NCI-H187 treated with DMSO at 0.1 percent for 48 hours (cell line): ENCODE results near the gene ARHGAP42.

Experiments used
- DNase-seq: peaks from one replicate; lab custom pipeline; 2025; lab: John Stamatoyannopoulos, UW

The ARHGAP42 gene

DNA sequence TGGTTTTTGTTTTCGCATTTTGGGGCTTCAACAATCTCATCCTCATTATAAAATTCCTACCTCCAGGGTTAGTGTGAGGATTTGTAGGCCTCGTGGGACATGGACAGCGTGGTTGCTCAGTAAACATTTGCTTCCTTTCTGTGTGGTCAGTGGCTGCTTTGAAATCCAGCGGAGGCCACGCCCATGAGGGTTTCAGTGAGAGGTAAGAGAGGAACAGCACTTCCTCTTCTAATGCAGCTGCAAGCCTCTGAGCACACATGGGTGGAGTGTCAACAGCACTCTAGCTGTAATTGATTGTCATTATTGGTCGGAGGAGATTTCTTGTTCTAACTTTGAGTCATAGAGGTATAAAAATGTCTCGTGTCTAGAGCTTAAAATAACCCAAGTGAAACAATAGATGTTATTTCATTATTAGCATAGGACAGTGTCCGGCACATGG is 6.0 kb upstream of the ARHGAP42 start:
- DNase-seq: peak; percentile 57

DNA sequence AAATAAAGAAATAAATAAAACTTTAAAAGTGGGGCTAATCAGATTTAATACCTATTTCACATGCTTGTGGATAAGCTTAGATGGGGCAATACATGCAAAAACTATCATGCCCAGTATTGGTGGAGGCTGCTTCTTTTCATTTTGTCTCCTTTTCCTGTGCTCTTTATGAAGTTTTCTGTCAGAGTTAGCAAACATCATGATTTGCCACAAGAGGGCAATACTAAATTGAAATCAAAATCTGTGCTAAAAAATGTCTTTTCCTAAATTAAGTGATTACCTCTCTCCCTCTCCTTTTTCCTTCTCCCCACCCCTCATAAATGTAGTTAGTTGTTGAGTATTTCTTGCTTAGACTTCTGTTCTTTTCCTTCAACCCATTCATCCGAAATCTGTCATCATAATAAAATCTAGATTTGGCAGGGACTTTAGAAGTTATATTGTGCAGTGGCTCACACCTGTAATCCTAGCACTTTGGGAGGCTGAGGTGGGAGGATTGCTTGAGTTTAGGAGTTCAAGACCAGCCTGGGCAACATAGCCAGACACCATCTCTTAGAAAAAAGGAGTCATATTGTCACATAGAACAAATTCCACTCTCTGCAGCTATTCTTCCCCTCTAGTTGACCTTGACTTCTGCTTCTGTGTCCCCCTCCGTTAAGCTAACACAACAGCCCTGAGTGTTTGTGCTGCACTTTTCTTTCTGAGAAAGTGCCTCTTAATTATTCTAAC is 4.7 kb upstream of the ARHGAP42 start:
- DNase-seq: no peak

DNA sequence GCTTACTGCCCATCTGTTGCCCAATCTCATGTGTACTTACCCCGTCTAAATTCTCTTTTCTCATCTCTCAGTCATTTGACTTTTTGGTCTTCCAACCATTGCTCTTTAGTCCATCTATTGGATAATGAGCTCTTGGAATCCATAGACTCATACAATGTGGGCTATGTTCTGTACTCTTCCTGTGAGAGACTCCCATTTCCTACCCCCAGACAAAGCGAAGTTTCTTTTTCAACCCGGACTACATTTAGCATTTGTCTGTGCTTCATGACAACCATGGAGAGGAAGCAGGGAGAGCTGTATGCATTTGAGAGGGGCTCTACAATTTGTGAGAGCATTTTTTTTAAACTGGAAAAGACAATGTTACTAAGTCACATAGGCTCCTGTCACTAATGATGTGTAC is 4.0 kb upstream of the ARHGAP42 start:
- DNase-seq: no peak

DNA sequence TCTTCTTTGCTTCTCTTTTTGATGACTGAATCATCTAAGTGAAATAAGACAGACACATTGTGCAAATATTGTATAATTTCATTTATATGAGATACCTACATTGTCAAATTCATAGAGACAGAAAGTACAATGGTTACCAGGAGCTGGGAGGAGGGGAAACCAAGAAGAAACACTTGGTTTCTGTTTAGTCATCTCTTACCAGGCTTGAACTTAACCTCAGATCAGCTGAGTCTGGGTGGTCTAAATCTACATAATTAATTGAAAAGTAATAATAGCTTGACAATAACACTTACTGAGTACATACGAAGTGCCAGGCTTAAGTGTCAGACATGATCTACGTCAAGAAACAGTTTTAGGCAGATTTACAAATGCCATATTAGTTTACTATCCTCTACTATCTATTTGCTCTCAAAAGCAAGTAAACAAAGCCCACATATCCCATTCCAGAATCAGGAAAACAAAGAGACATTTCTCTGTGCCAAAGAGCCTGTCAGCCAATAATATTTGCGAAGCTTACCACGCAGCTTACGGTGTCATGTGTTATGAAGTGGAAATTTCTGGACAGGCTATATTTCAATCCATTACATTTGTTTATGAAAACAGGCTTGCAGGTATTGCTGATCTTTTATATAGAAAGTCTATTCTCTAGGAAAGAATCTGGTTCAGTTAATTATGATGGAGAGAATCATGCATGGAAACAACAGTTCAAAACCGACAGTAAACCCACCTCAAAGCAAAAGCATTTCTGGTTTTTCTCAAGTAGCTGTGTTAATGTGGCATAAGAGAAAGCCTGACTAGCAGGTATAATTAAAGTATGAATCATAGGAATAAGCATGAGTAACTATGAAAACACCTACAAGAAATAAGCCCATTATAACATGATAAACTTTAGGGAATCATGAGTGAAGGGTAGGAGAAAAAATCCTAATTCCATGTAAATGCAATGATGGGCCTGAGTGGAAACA is 2.7 kb upstream of the ARHGAP42 start:
- no peak for DNase-seq

DNA sequence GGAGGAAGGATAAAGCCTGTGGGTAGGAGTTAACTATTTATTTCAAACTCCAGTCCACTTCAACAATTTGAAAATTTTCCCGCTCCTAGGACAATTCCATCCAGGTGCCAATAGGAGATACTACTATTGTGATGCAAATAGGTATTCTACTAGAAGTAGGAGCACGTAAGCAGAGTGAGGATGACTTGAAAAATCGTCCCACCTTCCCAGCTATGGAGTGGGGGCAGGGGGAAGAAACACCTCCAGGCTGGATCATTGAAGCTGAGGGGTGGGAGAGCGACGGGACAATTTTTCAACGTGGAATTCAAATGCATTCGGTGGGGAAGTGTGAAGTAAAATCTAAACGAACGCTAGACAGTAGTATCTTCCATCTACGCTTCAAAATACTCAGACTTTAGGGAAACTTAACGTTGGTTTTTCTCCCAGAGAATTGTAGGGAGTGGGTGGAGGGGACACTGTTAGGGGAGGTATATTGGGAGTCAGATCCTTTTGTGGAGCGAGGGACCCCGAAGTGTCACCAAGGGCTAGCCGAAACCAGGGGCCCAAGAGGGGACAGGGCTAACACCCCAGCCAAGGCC is 523 bp upstream of the ARHGAP42 start:
- DNase-seq: no peak

DNA sequence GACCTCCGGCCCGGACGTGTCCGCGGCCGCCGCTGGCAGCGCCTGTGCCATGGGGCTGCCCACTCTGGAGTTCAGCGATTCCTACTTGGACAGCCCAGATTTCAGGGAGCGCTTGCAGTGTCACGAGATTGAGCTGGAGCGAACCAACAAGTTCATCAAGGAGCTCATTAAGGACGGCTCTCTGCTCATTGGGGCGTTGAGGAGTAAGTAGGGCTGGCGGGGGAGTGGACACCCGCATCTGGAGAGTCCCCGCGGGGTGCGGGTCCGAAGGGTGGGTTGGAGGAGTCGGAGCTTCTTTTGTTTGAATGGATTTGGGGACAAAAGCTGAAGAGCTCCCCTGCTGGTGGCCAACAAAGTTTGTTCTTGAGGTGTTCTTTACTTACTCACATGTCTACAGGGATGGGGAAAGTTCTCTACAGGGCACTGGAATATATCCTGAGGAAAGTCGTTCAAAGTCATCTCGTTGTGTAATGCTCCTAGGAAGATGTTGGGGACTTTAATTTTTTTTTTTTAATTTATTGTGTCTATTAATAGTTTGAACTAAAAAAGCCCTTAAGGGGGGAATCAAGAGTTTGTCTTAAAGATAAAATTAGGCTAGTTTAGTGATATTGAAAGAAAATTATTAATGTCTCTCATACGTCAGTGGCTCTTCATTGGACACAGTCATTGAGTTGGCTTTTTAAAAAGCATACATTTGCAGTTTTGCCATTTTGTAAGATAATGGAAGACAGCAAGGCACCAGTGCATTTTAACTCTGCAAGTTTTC is 725 bp downstream of the ARHGAP42 start:
- no peak for DNase-seq

DNA sequence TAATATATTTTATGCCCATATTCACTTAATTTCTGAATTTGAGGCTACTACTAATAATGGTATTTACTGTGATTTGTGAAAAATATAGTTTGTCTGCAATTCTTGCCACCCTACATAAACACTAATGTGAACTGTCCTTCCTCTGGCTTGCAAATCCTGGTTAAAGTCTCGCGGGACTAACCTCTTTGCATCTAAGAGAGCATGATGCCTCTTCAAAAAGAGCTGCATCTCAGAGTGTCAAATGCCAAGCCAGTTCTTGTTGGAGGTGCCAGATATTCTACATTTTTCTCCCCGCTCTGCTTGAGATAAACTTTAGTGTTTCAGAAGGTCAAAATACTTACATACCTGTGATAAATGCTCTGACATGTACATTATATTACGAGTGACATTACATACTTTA is 2.1 kb downstream of the ARHGAP42 start:
- DNase-seq: no peak

DNA sequence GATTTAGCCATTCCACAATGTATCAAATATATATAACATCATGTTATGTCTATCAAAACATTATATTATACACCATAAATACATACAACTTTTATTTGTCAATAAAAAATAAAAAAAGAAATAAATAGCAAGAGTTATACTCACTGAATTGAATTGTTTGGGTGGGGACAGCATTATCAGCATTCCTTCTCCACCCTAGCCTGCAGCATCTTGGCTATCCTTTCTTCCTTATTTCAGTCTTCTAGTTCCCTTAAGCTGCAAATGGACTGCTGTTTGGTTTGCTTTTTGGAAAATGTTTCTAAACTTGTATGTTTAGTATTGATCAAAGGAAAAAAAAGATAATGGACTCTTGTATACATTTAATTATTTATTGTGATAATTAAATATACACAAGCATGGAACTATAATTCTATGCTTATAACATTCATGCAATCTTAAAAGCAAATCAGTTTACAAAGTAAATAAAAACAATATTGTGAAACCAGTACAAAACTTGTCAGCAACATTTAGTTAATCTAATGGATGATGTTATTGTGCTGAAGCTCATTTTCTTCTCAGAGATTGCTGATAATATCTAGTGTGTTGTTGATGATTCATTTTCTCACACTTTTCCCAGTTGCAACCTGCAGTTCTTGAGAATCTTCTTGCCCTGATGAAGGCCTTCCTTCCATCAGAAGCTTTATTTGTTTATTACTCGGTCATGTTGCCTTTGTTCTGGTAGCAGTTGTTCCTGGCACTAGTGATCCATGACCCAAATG is 5.0 kb downstream of the ARHGAP42 start:
- DNase-seq: no peak

DNA sequence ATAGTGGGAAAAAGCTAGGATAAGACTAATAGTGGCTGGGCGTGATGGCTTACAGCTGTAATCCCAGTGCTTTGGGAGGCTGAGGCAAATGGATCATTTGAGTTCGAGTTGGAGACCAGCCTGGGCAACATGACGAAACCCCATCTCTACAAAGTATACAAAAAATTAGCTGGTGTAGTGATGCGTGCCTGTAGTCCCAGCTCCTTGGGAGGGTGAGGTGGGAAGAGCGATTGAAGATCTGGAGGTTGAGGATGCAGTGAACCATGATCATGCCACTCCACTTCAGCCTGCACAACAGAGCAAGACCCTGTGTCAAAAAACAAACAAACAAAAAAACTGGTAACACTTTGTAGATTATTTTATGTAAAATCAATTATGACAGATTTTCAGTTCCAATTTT is 8.8 kb downstream of the ARHGAP42 start:
- DNase-seq: no peak

DNA sequence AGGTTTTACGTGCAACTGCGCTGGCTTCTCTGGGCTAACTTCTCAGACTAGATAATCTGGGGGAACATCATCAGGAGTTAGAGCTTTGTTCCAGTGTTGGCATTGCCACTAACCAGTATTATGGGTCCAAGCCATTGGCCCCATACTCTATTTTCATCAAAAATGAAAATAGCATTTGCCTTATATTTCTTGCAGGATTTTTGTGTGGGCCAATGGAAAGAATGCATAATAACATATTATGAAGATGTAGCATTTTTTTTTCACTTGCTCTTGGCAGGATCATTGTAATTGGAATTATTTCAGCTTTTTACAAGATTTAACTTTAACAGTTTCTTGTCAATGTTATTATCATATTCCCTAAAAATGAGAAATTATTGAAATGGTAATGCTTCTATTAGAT is 16.1 kb downstream of the ARHGAP42 start:
- DNase-seq: no peak

DNA sequence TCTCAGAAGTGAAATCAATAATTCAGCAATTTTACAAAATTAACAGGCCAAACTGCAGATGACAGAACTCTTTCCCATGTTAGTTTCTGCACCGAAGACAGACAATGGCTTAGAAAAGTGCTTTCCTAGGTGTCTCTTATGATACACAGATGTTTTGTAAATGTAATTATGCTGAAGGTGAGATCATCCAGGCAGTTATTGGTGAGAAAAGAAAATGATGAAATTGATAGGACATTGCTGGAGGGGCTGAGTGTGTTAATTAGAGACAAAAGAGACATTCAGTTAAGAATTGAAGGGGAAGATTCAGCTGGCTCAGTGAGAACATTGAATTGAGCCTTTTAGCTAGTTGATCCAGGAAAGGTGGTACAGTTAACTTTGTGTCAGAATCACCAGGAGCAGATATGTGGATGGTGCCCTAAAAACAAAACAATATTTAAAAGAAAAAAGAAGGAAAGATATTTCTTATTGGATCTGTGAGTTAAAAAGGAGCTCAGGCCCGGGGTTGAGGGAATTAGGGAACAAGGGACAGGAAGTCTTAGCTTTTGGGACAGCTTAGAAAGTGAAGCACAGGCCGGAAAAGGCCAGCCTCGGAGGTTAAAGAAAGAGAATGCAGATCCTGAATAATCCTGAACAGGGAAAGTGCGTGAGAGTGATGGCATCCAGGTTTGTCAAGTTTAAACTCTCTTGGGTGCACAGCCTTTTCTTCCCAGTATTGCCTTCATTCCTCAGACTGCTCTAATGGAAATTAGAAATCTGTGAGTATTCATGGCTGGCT is 16.9 kb downstream of the ARHGAP42 start:
- DNase-seq: no peak

DNA sequence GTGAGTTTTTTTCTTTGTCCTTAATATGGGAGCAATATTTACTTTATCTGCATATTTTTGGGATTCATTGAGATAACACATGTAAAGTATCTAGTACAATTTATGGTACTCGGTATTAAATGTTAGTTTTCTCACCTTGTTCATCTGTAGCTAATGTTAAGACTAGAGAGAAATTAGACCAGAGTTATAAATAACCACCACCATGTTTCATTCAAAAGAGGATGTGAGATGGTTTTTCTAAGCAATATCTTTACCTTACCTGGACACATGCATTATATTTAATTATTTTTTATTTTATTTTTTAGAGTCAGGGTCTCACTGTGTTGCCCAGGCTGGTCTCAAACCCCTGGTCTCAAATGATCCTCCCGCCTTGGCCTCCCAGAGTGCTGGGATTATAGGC is 18.4 kb downstream of the ARHGAP42 start:
- no peak for DNase-seq

DNA sequence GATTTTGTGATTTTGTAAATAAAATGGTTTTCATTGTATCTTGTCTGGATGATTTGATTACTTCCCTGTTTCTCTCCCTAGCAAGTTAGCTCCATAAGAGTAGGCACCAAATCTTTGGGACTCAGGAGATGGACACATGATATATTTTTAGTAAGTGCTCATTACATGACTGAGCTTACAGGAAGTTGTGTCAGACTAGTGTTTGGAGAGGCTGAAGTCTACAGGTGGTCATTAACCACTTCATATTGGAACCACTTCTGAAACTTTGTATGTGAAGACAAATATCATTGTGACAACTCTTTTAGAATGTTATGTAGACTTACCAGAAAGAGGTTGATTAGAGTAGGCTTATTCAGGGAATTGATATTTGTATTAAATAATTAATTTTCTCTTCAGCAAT is 19.1 kb downstream of the ARHGAP42 start:
- no peak for DNase-seq

DNA sequence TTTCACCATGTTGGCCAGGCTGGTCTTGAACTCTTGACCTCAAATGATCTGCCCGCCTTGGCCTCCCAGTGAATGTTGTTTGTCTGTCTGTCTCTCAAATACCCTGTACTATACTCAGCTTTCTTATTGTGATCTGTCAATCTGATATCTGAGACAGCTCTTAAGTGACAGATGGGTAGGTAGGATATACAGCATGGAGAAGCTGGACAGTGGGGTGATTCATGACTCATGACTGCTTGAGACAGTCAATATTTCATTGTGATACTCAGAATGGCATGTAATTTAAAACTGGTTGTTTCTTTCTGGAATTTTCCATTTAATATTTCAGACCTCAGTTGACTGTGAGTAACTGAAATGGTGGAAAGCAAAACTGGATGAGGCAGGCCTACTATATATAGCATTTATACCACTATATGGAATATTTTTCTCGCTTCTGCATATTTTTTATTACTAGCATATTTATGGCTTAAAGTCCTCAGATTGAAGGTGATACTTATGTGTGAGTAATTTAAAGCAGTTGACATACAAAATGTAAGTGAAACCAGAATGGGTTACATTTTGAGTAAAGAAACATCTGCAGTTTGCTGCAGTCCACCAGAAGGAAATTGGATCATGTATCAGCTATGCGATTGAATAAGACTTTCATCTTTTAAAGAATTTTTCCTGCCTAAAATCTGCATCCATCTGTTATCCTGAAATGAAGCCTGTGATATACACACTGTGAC is 22.3 kb downstream of the ARHGAP42 start:
- DNase-seq: no peak

DNA sequence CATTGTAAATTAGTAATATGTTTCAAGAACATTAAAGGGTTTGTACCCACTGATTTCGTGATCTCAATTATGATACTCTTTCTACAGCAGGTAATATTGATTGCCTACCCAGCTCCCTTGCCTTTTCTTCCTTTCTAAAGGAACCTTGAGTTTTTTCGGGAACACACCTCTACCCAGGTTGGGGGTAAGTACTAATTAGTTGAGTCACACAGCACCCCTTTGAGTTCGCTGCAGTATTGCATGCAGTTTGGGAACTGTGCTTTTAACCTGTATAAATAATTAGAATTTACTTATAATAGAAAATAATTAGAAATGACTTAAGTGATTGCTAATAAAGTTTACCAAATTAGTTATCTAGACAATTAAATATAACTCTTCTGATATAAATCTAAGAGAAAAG is 24.9 kb downstream of the ARHGAP42 start:
- DNase-seq: no peak

DNA sequence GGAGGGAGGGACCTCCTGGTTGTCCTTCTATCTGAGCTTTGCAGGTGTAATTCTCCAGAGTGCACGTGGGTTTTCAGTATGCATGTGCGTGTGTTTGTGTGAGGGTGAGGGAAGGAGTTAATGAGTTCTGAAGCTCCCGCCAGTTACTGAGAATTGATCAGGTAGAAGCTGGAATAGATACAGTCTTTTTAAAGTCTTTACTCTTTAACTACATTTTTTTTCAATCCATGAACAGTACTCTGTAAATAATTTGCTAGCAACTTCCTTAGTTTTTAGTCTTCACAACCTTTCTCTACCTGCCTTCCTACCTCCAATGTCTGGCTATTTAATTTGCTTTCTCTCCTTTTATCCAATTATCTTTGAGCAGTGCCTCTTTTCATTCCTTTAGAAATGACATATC is 25.5 kb downstream of the ARHGAP42 start:
- no peak for DNase-seq

DNA sequence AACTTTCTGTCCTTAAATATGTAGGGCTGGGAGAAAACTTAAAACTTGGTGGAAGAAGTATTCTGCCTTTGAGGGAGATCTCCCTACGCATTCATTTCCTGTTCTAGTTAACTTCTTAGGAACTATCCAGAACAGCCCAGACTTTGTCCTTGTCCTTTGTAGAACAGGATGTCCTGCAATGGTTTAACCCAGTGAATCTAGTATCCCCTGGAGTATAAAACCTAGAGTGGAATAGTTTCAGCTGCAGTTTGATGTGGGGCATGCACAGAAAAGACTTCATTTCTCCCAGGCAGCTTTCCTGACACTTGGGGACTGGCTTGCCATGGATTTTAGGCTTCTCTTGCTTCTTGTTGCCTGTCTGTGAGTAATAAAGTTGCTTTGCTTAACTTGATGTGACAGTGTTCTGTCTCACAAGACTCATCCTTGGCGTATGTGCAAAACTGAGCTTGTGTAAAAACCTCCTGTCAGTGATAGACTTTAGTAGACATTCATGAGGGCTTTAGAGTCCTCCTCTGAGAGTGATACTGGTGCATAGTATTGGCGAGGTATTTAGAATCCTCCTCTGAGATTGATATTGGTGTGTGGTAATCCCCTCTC is 28.2 kb downstream of the ARHGAP42 start:
- DNase-seq: no peak

DNA sequence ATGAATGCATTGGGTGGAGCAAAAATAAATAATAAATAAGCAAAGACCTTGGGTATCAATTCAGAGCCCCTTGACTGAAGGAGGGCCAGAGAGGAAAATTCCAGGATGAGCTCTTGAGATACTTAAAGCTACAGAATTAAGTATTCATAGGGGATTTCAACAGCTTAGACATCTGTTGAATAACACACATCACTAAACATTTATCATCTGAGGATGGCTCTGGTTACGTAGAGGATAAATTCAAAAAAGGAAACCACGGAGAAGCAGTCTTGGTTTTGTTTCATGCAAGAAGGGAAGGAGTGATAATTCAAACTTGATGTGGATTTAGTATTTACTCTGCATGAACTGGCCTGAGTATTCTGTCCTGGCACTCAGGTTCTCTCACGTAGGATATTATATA is 29.8 kb downstream of the ARHGAP42 start:
- no peak for DNase-seq

DNA sequence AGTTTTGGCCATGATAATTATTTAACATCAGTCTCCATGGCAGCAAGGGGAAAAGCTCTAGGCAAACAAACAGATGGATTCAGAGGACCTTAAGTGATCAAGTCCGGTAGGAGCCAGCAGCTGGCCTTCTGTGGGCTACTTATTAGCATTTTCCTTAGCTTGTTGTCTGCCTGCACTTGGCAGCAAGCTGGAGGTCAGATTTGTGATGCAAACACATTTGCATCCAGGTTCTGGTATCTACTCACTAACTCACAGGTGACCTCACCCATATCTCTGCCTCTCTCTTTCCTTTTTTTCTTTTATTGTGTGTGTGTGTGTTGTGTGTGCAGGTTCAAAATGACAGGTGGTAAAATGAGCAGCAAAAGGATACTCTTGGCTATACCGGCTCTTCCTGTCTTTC is 32.3 kb downstream of the ARHGAP42 start:
- DNase-seq: peak; percentile 4

DNA sequence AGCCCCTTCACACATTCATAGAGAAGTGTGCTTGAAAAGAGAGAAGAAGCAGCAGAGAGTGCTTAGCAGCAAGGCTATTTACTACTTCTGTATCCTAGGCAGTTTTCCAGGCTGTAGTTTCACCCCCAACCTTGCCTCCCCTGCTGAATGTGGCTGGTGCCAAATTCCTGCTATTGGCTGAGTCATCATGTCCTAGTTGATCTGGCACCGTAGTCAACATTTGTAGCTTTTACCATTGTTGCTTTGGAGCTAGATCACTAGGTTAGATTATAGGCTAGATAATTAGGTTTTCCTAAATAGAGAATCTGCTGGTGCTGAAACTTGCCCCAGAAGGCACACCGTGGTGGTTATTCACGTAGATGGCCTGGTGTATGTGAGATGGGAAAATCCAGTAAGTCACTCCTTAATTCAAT is 32.7 kb downstream of the ARHGAP42 start:
- DNase-seq: no peak
